ENCODE measurements around the gene AXIN1.

DNA sequence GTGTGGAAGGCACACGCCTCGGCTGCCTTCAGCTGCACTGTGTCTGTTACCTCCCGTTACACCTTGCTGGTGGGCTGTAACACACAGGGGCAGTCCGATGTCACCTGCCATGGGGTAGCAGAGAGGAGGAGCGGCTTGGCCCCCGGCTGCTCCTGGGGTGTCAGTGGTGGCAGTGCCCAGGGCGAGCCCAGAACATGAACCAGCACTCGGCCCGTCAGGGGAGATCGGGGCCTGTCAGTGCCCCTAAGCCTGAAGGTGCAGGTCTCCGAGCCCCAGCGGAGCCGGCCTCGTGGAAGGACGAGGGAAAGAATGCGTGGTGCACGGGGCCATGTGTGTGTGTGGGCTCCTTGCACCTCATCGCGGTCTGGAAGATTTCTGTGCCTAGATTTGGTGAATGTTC is 92.2 kb downstream of the AXIN1 start:
- TF ChIP-seq POLR2AphosphoS5 (IDR thresholded peaks at IDR 0.05; ENCODE audit: low read depth, low read length) (no peak), FOXP2 (optimal IDR thresholded peaks at IDR 0.05; ENCODE audit: borderline replicate concordance, extremely low read depth, extremely low read length, insufficient read depth) (no peak)

All from PFSK-1 (cell line).